B cell (primary cell): ENCODE measurements around the gene TDRD12.

Source experiments
- EZH2 ChIP-seq: IDR thresholded peaks from 2 replicates; pipeline ENCODE4 v1.6.1; 2012; ENCODE audit warnings: borderline replicate concordance, low read depth, mild to moderate bottlenecking, moderate library complexity, low read length; ENCODE audit not compliant: insufficient read depth, poor library complexity, severe bottlenecking
- TF ChIP-seq, protein P1 (sequence below): fragments of 200-600 bp; IDR thresholded peaks from one replicate; pipeline ENCODE4 v1.8.0; 2022; ENCODE audit warnings: antibody characterized with exemption, mild to moderate bottlenecking

DNA sequence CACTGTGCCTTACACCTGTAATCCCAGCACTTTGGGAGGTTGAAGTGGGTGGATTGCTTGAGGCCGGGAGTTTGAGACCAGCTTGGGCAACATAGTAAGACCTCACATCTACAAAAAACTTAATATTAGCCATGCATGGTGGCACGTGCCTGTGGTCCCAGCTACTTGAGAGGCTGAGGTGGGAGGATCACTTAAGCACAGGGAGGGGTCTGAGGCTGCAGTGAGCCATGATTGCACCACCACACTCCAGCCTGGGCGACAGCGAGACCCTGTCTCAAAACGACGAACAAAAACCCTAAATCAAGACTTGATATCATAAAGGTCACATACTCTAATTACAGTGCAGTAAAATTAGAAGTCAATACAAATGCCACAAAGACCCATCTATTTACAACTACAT, 132.6 kb downstream of the TDRD12 start:
- TF ChIP-seq, protein P1, sequence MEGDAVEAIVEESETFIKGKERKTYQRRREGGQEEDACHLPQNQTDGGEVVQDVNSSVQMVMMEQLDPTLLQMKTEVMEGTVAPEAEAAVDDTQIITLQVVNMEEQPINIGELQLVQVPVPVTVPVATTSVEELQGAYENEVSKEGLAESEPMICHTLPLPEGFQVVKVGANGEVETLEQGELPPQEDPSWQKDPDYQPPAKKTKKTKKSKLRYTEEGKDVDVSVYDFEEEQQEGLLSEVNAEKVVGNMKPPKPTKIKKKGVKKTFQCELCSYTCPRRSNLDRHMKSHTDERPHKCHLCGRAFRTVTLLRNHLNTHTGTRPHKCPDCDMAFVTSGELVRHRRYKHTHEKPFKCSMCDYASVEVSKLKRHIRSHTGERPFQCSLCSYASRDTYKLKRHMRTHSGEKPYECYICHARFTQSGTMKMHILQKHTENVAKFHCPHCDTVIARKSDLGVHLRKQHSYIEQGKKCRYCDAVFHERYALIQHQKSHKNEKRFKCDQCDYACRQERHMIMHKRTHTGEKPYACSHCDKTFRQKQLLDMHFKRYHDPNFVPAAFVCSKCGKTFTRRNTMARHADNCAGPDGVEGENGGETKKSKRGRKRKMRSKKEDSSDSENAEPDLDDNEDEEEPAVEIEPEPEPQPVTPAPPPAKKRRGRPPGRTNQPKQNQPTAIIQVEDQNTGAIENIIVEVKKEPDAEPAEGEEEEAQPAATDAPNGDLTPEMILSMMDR: no peak
- TF ChIP-seq EZH2: no peak
